WTC11 (cell line): ENCODE measurements around the gene ZMYND8. TPM values are rescaled to one million over a fixed set of nuclear protein-coding genes. Genes with fewer than 3 reads are reported as not detected.
A peak's percentile ranks its signal among the peaks of the same experiment; 100 is the strongest.

Source experiments
- ATAC-seq: fragments of 200-7000 bp; cut with Tn5 transposase; 2 replicates; pipeline ENCODE4 v1.10.0; 2021; ENCODE audit warnings: mild to moderate bottlenecking, moderate library complexity
- CTCF ChIA-PET: fragments of 300-600 bp; sonication (Branson Sonifier 250); formaldehyde crosslinking; loops from one replicate; lab custom pipeline; 2021; ENCODE audit warnings: antibody characterized with exemption; lab: Charles Lee
- POLR2A ChIA-PET: fragments of 350-600 bp; sonication (Branson Sonifier 250); formaldehyde crosslinking; loops from one replicate; lab custom pipeline; 2021; ENCODE audit warnings: antibody characterized with exemption; lab: Charles Lee
- DNase-seq: peaks from one replicate; pipeline ENCODE4 v3.0.0; 2021; ENCODE audit warnings: low spot score
- H3K27ac Mint-ChIP-seq: 2 replicates; pipeline ENCODE4 v1.8.0; 2021; ENCODE audit warnings: mixed read lengths
- H3K27me3 Mint-ChIP-seq: 2 replicates; pipeline ENCODE4 v1.8.0; 2021; ENCODE audit warnings: low read depth, mild to moderate bottlenecking, moderate library complexity, mixed read lengths
- H3K36me3 Mint-ChIP-seq: 2 replicates; pipeline ENCODE4 v1.8.0; 2021; ENCODE audit warnings: mixed read lengths
- H3K4me1 Mint-ChIP-seq: 2 replicates; pipeline ENCODE4 v1.8.0; 2022; ENCODE audit warnings: mixed read lengths
- H3K4me3 Mint-ChIP-seq: 2 replicates; pipeline ENCODE4 v1.8.0; 2021; ENCODE audit warnings: mild to moderate bottlenecking, moderate library complexity, mixed read lengths
- H3K9me3 Mint-ChIP-seq: 2 replicates; pipeline ENCODE4 v1.8.0; 2021; ENCODE audit warnings: mixed read lengths
- JUN ChIP-seq: sonication (generic); formaldehyde crosslinking; IDR thresholded peaks from 2 replicates; pipeline ENCODE4 v1.8.0; 2023; ENCODE audit warnings: mild to moderate bottlenecking, missing genetic modification reagents
- KAT7 ChIP-seq: sonication (generic); formaldehyde crosslinking; IDR thresholded peaks from 2 replicates; pipeline ENCODE4 v1.8.1; 2023; ENCODE audit warnings: missing genetic modification reagents, mild to moderate bottlenecking, borderline replicate concordance
- MXD4 ChIP-seq: fragments of 250-450 bp; sonication (Bioruptor Pico); IDR thresholded peaks from 2 replicates; pipeline ENCODE4 v1.8.0; 2021; ENCODE audit warnings: mild to moderate bottlenecking, moderate library complexity, borderline replicate concordance
- NFE2L1 ChIP-seq: sonication (generic); formaldehyde crosslinking; IDR thresholded peaks from 2 replicates; pipeline ENCODE4 v1.8.1; 2023; ENCODE audit warnings: missing genetic modification reagents
- NFYB ChIP-seq: sonication (generic); formaldehyde crosslinking; conservative IDR thresholded peaks from 2 replicates; pipeline ENCODE4 v1.8.0; 2022; ENCODE audit warnings: low read depth, missing genetic modification reagents
- RORB ChIP-seq: fragments of 250-450 bp; sonication (Bioruptor Pico); IDR thresholded peaks from 2 replicates; pipeline ENCODE4 v1.9.0; 2021; ENCODE audit warnings: mild to moderate bottlenecking
- SOX15 ChIP-seq: fragments of 250-450 bp; sonication (Bioruptor Pico); IDR thresholded peaks from 2 replicates; pipeline ENCODE4 v1.9.0; 2021; ENCODE audit warnings: mild to moderate bottlenecking
- ZBTB21 ChIP-seq: sonication (generic); formaldehyde crosslinking; IDR thresholded peaks from 2 replicates; pipeline ENCODE4 v1.8.1; 2023; ENCODE audit warnings: mild to moderate bottlenecking, missing genetic modification reagents, borderline replicate concordance
- ZNF121 ChIP-seq: sonication (generic); formaldehyde crosslinking; IDR thresholded peaks from 2 replicates; pipeline ENCODE4 v1.8.0; 2023; ENCODE audit warnings: missing genetic modification reagents
- ZNF138 ChIP-seq: sonication (generic); formaldehyde crosslinking; conservative IDR thresholded peaks from 2 replicates; pipeline ENCODE4 v1.8.1; 2022; ENCODE audit warnings: mild to moderate bottlenecking, moderate library complexity, missing genetic modification reagents
- ZNF263 ChIP-seq: sonication (generic); formaldehyde crosslinking; IDR thresholded peaks from 2 replicates; pipeline ENCODE4 v1.8.1; 2022; ENCODE audit warnings: low read depth, mild to moderate bottlenecking, moderate library complexity, missing genetic modification reagents
- ZNF396 ChIP-seq: fragments of 250-450 bp; sonication (Bioruptor Pico); IDR thresholded peaks from 2 replicates; pipeline ENCODE4 v1.8.0; 2021; ENCODE audit warnings: mild to moderate bottlenecking, moderate library complexity, borderline replicate concordance
- total RNA-seq: library from RNA; stranded (reverse); gene quantifications from 3 replicates; pipeline ENCODE4 v1.2.3, GENCODE V29; 2021
- TF ChIP-seq, protein P1 (sequence below): sonication (generic); formaldehyde crosslinking; IDR thresholded peaks from 2 replicates; pipeline ENCODE4 v1.8.0; 2022; ENCODE audit warnings: mild to moderate bottlenecking, missing genetic modification reagents
- TF ChIP-seq, protein P2 (sequence below): sonication (generic); formaldehyde crosslinking; IDR thresholded peaks from 2 replicates; pipeline ENCODE4 v1.8.0; 2022; ENCODE audit warnings: mild to moderate bottlenecking, missing genetic modification reagents
- TF ChIP-seq, protein P3 (sequence below): fragments of 250-450 bp; sonication (Bioruptor Pico); IDR thresholded peaks from 2 replicates; pipeline ENCODE4 v1.9.0; 2021; ENCODE audit warnings: mild to moderate bottlenecking, borderline replicate concordance
- TF ChIP-seq, protein P4 (sequence below): sonication (generic); formaldehyde crosslinking; IDR thresholded peaks from 2 replicates; pipeline ENCODE4 v1.8.1; 2022; ENCODE audit warnings: low read depth, missing genetic modification reagents, borderline replicate concordance
- TF ChIP-seq, protein P5 (sequence below): sonication (generic); formaldehyde crosslinking; IDR thresholded peaks from 2 replicates; pipeline ENCODE4 v1.8.1; 2023; ENCODE audit warnings: mild to moderate bottlenecking, moderate library complexity, missing genetic modification reagents
- TF ChIP-seq, protein P6 (sequence below): sonication (generic); formaldehyde crosslinking; IDR thresholded peaks from 2 replicates; pipeline ENCODE4 v1.8.1; 2022; ENCODE audit warnings: mild to moderate bottlenecking, missing genetic modification reagents, moderate library complexity, borderline replicate concordance

The ZMYND8 gene
- total RNA-seq, 1 experiment from 2014 or later, result 114 TPM

DNA sequence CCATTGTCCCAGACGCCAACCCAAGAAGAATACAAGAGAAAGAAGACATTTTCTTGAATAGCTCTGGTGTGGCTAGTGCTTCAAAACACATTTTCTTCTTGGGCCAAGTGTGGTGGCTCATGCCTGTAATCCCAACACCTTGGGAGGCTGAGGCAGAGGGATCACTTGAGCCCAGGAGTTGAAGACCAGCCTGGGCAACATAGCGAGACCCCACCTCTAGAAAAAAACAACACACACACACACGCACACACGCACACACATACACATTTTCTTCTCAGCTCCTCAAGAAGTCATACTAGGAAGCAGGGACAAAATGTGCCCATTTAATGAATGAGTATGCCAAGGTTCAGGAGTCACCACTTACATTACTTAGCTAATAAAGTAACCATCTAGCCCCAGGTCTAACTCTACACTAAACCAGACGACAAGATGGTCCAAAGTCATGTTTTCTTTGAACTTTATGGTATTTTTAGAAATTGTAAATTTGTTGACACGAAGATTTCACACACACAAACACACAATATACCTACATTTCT, 68.8 kb downstream of the ZMYND8 start:
- no peak for DNase-seq
- Mint-ChIP-seq H3K9me3 (no peaks in the 10 kb centered on the region), H3K27me3 (no peaks in the 10 kb centered on the region), H3K4me3 (no peak overlapping the region), H3K4me1 (no peaks in the 10 kb centered on the region), H3K27ac (peak overlapping the region; percentile 48), H3K36me3 (peaks cover 88% of the 10 kb centered on the region)
- no peak for ATAC-seq
- no peak for TF ChIP-seq KAT7 (CRISPR knock-in tag)
- peak; percentile 86; the same call in 1 of the 2 replicates for TF ChIP-seq ZNF121 (CRISPR knock-in tag)
- ChIA-PET CTCF (interaction anchor here (1.5 to 1.6 kb wide), 2 partner anchors 82 to 96 kb away, joined by 3 to 6 read pairs; no protein-coding TSS in a partner anchor), POLR2A (interaction anchor here (1.0 kb wide), 1 partner anchor 12 kb away, joined by 4 read pairs; no protein-coding TSS in a partner anchor)

DNA sequence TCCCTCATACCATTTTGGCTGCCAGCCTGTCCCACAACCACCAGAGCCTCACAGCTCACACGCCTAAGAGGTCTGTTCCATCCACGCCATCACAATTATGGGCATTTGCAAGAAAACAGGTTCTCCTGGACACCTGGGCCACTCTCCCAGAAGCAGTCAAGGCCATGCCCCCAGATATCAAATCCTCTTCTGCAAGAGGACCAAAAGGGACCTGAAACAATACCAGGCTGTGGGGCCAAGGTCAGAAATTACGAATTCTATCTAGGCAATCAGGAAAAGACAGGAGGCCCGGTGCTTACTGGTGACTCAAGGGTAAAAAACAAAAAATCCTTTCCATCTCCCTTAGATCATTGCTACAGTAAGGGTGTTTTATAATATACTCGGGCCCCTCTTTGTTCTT, 69.8 kb downstream of the ZMYND8 start:
- no peak overlapping the region for H3K4me3 Mint-ChIP-seq
- no peaks in the 10 kb centered on the region for H3K27me3 Mint-ChIP-seq
- TF ChIP-seq MXD4 (CRISPR knock-in tag) (no peak), ZNF263 (no peak), ZNF138 (CRISPR knock-in tag) (no peak), NFYB (CRISPR knock-in tag) (no peak), ZNF396 (CRISPR knock-in tag) (no peak), JUN (no peak), ZBTB21 (no peak), RORB (no peak), NFE2L1 (CRISPR knock-in tag) (no peak)
- TF ChIP-seq, protein P1, sequence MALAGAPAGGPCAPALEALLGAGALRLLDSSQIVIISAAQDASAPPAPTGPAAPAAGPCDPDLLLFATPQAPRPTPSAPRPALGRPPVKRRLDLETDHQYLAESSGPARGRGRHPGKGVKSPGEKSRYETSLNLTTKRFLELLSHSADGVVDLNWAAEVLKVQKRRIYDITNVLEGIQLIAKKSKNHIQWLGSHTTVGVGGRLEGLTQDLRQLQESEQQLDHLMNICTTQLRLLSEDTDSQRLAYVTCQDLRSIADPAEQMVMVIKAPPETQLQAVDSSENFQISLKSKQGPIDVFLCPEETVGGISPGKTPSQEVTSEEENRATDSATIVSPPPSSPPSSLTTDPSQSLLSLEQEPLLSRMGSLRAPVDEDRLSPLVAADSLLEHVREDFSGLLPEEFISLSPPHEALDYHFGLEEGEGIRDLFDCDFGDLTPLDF (CRISPR knock-in tag), result no peak
- TF ChIP-seq, protein P2, sequence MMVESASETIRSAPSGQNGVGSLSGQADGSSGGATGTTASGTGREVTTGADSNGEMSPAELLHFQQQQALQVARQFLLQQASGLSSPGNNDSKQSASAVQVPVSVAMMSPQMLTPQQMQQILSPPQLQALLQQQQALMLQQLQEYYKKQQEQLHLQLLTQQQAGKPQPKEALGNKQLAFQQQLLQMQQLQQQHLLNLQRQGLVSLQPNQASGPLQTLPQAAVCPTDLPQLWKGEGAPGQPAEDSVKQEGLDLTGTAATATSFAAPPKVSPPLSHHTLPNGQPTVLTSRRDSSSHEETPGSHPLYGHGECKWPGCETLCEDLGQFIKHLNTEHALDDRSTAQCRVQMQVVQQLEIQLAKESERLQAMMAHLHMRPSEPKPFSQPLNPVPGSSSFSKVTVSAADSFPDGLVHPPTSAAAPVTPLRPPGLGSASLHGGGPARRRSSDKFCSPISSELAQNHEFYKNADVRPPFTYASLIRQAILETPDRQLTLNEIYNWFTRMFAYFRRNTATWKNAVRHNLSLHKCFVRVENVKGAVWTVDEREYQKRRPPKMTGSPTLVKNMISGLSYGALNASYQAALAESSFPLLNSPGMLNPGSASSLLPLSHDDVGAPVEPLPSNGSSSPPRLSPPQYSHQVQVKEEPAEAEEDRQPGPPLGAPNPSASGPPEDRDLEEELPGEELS (CRISPR knock-in tag), result no peak
- TF ChIP-seq, protein P3, sequence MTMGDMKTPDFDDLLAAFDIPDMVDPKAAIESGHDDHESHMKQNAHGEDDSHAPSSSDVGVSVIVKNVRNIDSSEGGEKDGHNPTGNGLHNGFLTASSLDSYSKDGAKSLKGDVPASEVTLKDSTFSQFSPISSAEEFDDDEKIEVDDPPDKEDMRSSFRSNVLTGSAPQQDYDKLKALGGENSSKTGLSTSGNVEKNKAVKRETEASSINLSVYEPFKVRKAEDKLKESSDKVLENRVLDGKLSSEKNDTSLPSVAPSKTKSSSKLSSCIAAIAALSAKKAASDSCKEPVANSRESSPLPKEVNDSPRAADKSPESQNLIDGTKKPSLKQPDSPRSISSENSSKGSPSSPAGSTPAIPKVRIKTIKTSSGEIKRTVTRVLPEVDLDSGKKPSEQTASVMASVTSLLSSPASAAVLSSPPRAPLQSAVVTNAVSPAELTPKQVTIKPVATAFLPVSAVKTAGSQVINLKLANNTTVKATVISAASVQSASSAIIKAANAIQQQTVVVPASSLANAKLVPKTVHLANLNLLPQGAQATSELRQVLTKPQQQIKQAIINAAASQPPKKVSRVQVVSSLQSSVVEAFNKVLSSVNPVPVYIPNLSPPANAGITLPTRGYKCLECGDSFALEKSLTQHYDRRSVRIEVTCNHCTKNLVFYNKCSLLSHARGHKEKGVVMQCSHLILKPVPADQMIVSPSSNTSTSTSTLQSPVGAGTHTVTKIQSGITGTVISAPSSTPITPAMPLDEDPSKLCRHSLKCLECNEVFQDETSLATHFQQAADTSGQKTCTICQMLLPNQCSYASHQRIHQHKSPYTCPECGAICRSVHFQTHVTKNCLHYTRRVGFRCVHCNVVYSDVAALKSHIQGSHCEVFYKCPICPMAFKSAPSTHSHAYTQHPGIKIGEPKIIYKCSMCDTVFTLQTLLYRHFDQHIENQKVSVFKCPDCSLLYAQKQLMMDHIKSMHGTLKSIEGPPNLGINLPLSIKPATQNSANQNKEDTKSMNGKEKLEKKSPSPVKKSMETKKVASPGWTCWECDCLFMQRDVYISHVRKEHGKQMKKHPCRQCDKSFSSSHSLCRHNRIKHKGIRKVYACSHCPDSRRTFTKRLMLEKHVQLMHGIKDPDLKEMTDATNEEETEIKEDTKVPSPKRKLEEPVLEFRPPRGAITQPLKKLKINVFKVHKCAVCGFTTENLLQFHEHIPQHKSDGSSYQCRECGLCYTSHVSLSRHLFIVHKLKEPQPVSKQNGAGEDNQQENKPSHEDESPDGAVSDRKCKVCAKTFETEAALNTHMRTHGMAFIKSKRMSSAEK (CRISPR knock-in tag), result no peak
- peaks cover 5% of the 10 kb centered on the region for H3K4me1 Mint-ChIP-seq
- DNase-seq (no peak), ATAC-seq (no peak)
- ChIA-PET CTCF (interaction anchor here (1.6 kb wide), 1 partner anchor 97 kb away, joined by 6 read pairs; no protein-coding TSS in a partner anchor), POLR2A (no interaction called here)
- H3K27ac Mint-ChIP-seq, result peak overlapping the region; percentile 36; the same call in 1 of the 2 replicates
- no peaks in the 10 kb centered on the region for H3K9me3 Mint-ChIP-seq
- peaks cover 88% of the 10 kb centered on the region for H3K36me3 Mint-ChIP-seq

DNA sequence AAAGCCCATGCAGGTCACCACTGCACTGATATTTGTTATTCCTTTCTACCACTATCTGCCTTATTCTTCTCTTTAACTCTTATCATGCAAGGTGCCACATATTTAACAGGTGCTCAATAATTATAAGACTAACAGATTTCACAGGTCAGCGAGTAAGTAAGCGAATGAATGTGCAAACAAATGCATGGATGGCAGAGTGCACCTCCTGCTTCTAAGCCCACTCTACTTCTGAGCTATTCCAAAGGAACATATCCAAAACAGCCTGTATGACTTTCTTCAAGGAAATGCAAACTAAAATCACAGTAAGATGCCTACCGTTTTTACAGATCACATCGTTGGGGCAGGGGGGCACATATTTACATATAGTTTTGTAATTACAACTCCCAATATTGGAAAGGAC, 71.3 kb downstream of the ZMYND8 start:
- DNase-seq, result no peak
- H3K27me3 Mint-ChIP-seq, result no peaks in the 10 kb centered on the region
- POLR2A ChIA-PET, result no interaction called here
- H3K9me3 Mint-ChIP-seq, result no peaks in the 10 kb centered on the region
- ATAC-seq, result no peak
- H3K36me3 Mint-ChIP-seq, result peaks cover 92% of the 10 kb centered on the region
- CTCF ChIA-PET, result interaction anchor here (0.9 to 5.7 kb wide), 2 partner anchors 99 kb away, joined by 4 to 57 read pairs; no protein-coding TSS in a partner anchor
- no peak overlapping the region for H3K4me3 Mint-ChIP-seq
- peak overlapping the region; percentile 2; the same call in 1 of the 2 replicates for H3K27ac Mint-ChIP-seq
- peaks cover 18% of the 10 kb centered on the region for H3K4me1 Mint-ChIP-seq
- no peak for TF ChIP-seq SOX15 (CRISPR knock-in tag)
- TF ChIP-seq, protein P1 (CRISPR knock-in tag), result no peak
- TF ChIP-seq, protein P4, sequence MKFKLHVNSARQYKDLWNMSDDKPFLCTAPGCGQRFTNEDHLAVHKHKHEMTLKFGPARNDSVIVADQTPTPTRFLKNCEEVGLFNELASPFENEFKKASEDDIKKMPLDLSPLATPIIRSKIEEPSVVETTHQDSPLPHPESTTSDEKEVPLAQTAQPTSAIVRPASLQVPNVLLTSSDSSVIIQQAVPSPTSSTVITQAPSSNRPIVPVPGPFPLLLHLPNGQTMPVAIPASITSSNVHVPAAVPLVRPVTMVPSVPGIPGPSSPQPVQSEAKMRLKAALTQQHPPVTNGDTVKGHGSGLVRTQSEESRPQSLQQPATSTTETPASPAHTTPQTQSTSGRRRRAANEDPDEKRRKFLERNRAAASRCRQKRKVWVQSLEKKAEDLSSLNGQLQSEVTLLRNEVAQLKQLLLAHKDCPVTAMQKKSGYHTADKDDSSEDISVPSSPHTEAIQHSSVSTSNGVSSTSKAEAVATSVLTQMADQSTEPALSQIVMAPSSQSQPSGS (CRISPR knock-in tag), result no peak
- TF ChIP-seq, protein P5, sequence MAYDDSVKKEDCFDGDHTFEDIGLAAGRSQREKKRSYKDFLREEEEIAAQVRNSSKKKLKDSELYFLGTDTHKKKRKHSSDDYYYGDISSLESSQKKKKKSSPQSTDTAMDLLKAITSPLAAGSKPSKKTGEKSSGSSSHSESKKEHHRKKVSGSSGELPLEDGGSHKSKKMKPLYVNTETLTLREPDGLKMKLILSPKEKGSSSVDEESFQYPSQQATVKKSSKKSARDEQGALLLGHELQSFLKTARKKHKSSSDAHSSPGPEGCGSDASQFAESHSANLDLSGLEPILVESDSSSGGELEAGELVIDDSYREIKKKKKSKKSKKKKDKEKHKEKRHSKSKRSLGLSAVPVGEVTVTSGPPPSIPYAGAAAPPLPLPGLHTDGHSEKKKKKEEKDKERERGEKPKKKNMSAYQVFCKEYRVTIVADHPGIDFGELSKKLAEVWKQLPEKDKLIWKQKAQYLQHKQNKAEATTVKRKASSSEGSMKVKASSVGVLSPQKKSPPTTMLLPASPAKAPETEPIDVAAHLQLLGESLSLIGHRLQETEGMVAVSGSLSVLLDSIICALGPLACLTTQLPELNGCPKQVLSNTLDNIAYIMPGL (CRISPR knock-in tag), result no peak
- TF ChIP-seq, protein P6, sequence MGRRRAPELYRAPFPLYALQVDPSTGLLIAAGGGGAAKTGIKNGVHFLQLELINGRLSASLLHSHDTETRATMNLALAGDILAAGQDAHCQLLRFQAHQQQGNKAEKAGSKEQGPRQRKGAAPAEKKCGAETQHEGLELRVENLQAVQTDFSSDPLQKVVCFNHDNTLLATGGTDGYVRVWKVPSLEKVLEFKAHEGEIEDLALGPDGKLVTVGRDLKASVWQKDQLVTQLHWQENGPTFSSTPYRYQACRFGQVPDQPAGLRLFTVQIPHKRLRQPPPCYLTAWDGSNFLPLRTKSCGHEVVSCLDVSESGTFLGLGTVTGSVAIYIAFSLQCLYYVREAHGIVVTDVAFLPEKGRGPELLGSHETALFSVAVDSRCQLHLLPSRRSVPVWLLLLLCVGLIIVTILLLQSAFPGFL (CRISPR knock-in tag), result no peak
